Panc1 (cell line): ENCODE results near the gene MALAT1. TPM values are rescaled to one million over a fixed set of nuclear protein-coding genes. Genes with fewer than 3 reads are reported as not detected.
"Not testable (repeated sequence)": the region's sequence is repeated elsewhere in the genome, so short reads cannot be mapped to it uniquely, and the experiment has no call there.

Source experiments
- ATAC-seq: fragments of 200-7000 bp; cut with Tn5 transposase; 2 replicates; pipeline ENCODE4 v1.9.1; 2020; ENCODE audit warnings: mild to moderate bottlenecking, moderate library complexity
- BruUV-seq: library from RNA; stranded (reverse); fragments of 400-500 nt; replicated peaks from 2 replicates; lab custom pipeline; 2021; lab: Mats Ljungman, UMichigan
- CTCF ChIA-PET: fragments of 300-600 bp; sonication (Branson Sonifier 250); formaldehyde crosslinking; loops from one replicate; lab custom pipeline; 2022; ENCODE audit warnings: antibody characterized with exemption; lab: Charles Lee
- POLR2A ChIA-PET: fragments of 300-600 bp; sonication (Branson Sonifier 250); formaldehyde crosslinking; loops from one replicate; lab custom pipeline; 2022; ENCODE audit warnings: antibody characterized with exemption; lab: Charles Lee
- DNase-seq: peaks from one replicate; pipeline ENCODE4 v3.0.0-alpha.2; 2010; ENCODE audit warnings: low read depth, low spot score
- H3K27ac ChIP-seq: 2 replicates; pipeline ENCODE4 v1.5.1; 2011; ENCODE audit warnings: mild to moderate bottlenecking, low read length, inconsistent platforms
- H3K27me3 ChIP-seq: fragments of 200-500 bp; sonication (Bioruptor generic); 2 replicates; pipeline ENCODE4 v1.6.0; 2014; ENCODE audit warnings: low read length, inconsistent platforms; ENCODE audit not compliant: control insufficient read depth, insufficient read depth
- H3K36me3 ChIP-seq: fragments of 200-500 bp; sonication (Bioruptor generic); 2 replicates; pipeline ENCODE4 v1.5.1; 2014; ENCODE audit warnings: inconsistent platforms, mild to moderate bottlenecking, low read length, moderate library complexity; ENCODE audit not compliant: control insufficient read depth, insufficient read depth
- H3K4me1 ChIP-seq: 2 replicates; pipeline ENCODE4 v1.5.1; 2011; ENCODE audit warnings: inconsistent platforms, mild to moderate bottlenecking, low read length, moderate library complexity; ENCODE audit not compliant: control insufficient read depth, insufficient read depth
- H3K4me3 ChIP-seq, 2 experiments: 2 replicates each; pipeline ENCODE4 v1.5.1; 2011 to 2012; ENCODE audit warnings: low read depth in 2 of 2, low read length in 2 of 2, mild to moderate bottlenecking in 2 of 2, inconsistent platforms in 1 of 2, moderate library complexity in 1 of 2
- H3K9me3 ChIP-seq: fragments of 200-500 bp; sonication (Bioruptor generic); 2 replicates; pipeline ENCODE4 v1.5.1; 2014; ENCODE audit warnings: low read depth, mild to moderate bottlenecking, inconsistent platforms, low read length, moderate library complexity; ENCODE audit not compliant: control insufficient read depth, insufficient read depth
- CTCF ChIP-seq: fragments of 450-650 bp; IDR thresholded peaks from 2 replicates; pipeline ENCODE4 v1.5.1; 2017; ENCODE audit warnings: mild to moderate bottlenecking
- POLR2AphosphoS5 ChIP-seq: IDR thresholded peaks from 2 replicates; pipeline ENCODE4 v1.6.1; 2012; ENCODE audit warnings: mild to moderate bottlenecking, low read depth, low read length, moderate library complexity
- SIN3A ChIP-seq: IDR thresholded peaks from 2 replicates; pipeline ENCODE4 v1.6.1; 2012; ENCODE audit warnings: low read depth, mild to moderate bottlenecking, low read length, moderate library complexity, borderline replicate concordance; ENCODE audit not compliant: insufficient read depth
- in situ Hi-C: cut with HindIII; loops from 2 replicates; pipeline ENCODE4 v1.10.0; 2016; ENCODE audit warnings: low sequenced_read_pairs, low pct_unique_long_range_greater_than_20kb
- intact Hi-C: fragments of 100-400 bp; cut with micrococcal nuclease; formaldehyde crosslinking; loops from one replicate; pipeline ENCODE4 v1.10.0; 2022; ENCODE audit not compliant: unreplicated experiment
- total RNA-seq: library from RNA; stranded (reverse); gene quantifications from one replicate; pipeline ENCODE4 v1.2.1, GENCODE V29; 2021; ENCODE audit not compliant: unreplicated experiment
- TF ChIP-seq, protein P1 (sequence below), 2 experiments: IDR thresholded peaks; 2 replicates each; pipeline ENCODE4 v1.6.1; 2011 to 2012; ENCODE audit warnings: low read depth in 2 of 2, control low read depth in 1 of 2, low read length in 1 of 2, mild to moderate bottlenecking in 1 of 2, moderate library complexity in 1 of 2; ENCODE audit not compliant: insufficient read depth in 1 of 2

The MALAT1 gene
- total RNA-seq, 1 experiment from 2014 or later: 13,645 TPM

GRCh38 chr11:65459552-65459951 lies 39.3 kb upstream of the MALAT1 start:
- H3K27me3 ChIP-seq: no peaks in the 10 kb centered on the region
- H3K27ac ChIP-seq: no peak overlapping the region
- H3K4me3 ChIP-seq: no peak overlapping the region
- H3K4me1 ChIP-seq: peaks cover 10% of the 10 kb centered on the region
- intact Hi-C loops (loop anchor here (5.0 kb wide), 1 partner anchor 48 kb away; no protein-coding TSS in a partner anchor), in situ Hi-C loops (no loop called here)
- CTCF ChIA-PET: no interaction called here
- POLR2A ChIA-PET: interaction anchor here (0.6 to 0.9 kb wide), 4 partner anchors 18 to 65 kb away, joined by 3 to 10 read pairs (median 3); partner anchors contain the start of gene SCYL1
- BruUV-seq: no TSS peak
- no peak for ATAC-seq
- TF ChIP-seq CTCF (no peak), SIN3A (no peak), POLR2AphosphoS5 (no peak)
- DNase-seq: no peak
- H3K36me3 ChIP-seq: no peaks in the 10 kb centered on the region; the same call in 1 of the 2 replicates
- no peaks in the 10 kb centered on the region for H3K9me3 ChIP-seq

GRCh38 chr11:65465471-65465870 lies 33.4 kb upstream of the MALAT1 start:
- in situ Hi-C loops: not testable (repeated sequence)

DNA sequence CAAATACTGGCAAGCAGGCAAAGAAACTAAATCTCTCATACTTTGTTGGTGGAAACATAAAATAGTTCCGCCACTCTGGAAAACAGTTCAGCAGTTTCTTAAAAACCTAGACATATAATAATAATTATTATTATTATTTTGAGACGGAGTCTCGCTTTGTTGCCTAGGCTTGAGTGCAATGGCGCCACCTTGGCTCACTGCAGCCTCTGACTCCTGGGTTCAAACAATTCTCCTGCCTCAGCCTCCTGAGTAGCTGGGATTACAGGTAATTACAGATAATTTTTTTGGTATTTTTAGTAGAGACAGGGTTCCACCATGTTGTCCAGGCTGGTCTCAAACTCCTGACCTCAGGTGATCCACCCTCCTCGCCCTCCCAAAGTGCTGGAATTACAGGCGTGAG lies 31.5 kb upstream of the MALAT1 start:
- BruUV-seq: not testable (repeated sequence)
- POLR2A ChIA-PET: interaction anchor here (0.6 to 2.0 kb wide), 2 partner anchors 39 to 65 kb away, joined by 3 to 6 read pairs; no protein-coding TSS in a partner anchor

More at GRCh38 chr11:65465471-65465870, 33.4 kb upstream of the MALAT1 start:
- Histone ChIP-seq H3K27ac (peak overlapping the region; percentile 69), H3K4me1 (peaks cover 19% of the 10 kb centered on the region)
- intact Hi-C loops, H3K4me3 ChIP-seq, H3K27me3 ChIP-seq, H3K9me3 ChIP-seq, BruUV-seq, H3K36me3 ChIP-seq, DNase-seq: not testable (repeated sequence)
- CTCF ChIA-PET: interaction anchor here (0.6 kb wide), 1 partner anchor 45 kb away, joined by 4 read pairs; no protein-coding TSS in a partner anchor
- ATAC-seq: 0 out of 2 replicates have a peak, but pooled peaks have one; percentile 2
- POLR2A ChIA-PET: interaction anchor here (0.6 to 2.0 kb wide), 8 partner anchors 9 to 77 kb away, joined by 4 to 8 read pairs (median 6); partner anchors contain the start of gene MALAT1

DNA sequence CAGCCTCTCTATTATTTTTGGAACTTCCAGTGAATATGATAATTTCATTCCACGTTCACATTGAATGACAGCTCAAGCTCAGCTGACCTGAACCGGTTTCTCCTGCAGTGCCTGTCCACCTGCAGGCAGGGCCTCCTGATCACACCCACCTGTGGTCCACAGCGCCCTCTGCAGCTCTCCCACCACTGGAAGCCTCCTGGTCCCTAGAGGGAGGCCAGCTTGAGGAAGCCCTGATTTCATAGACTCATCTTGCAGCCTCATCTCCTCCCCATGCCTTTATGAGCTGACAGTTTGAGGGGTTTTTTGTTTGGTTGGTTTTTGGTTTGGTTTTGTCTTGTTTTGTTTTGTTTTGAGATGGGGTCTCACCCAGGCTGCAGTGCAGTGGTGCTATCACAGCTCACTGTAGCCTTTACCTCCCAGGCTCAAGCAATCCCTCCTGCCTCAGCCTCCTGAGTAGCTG lies 29.9 kb upstream of the MALAT1 start:
- peaks cover 49% of the 10 kb centered on the region for H3K4me1 ChIP-seq
- POLR2A ChIA-PET: interaction anchor here (0.9 to 14.1 kb wide), 5 partner anchors 10 to 46 kb away, joined by 3 to 818 read pairs (median 9); partner anchors contain the start of genes MALAT1 and NEAT1
- intact Hi-C loops: no loop called here

More for the DNA sequence above, 31.5 kb upstream of the MALAT1 start:
- DNase-seq, H3K36me3 ChIP-seq, in situ Hi-C loops, H3K4me3 ChIP-seq, H3K27me3 ChIP-seq, intact Hi-C loops, ATAC-seq, H3K9me3 ChIP-seq: not testable (repeated sequence)
- peak overlapping the region; percentile 63; the same call in 1 of the 2 replicates for H3K27ac ChIP-seq
- CTCF ChIA-PET: interaction anchor here (0.6 kb wide), 2 partner anchors 24 to 32 kb away, joined by 5 read pairs; no protein-coding TSS in a partner anchor
- H3K4me1 ChIP-seq: peaks cover 36% of the 10 kb centered on the region

More for the DNA sequence above, 29.9 kb upstream of the MALAT1 start:
- H3K36me3 ChIP-seq: no peaks in the 10 kb centered on the region
- H3K27ac ChIP-seq: peak overlapping the region; percentile 62
- CTCF ChIA-PET: interaction anchor here (0.5 to 1.1 kb wide), 5 partner anchors 14 to 125 kb away, joined by 3 to 5 read pairs (median 4); no protein-coding TSS in a partner anchor
- TF ChIP-seq CTCF: peak; percentile 88
- TF ChIP-seq, protein P1, sequence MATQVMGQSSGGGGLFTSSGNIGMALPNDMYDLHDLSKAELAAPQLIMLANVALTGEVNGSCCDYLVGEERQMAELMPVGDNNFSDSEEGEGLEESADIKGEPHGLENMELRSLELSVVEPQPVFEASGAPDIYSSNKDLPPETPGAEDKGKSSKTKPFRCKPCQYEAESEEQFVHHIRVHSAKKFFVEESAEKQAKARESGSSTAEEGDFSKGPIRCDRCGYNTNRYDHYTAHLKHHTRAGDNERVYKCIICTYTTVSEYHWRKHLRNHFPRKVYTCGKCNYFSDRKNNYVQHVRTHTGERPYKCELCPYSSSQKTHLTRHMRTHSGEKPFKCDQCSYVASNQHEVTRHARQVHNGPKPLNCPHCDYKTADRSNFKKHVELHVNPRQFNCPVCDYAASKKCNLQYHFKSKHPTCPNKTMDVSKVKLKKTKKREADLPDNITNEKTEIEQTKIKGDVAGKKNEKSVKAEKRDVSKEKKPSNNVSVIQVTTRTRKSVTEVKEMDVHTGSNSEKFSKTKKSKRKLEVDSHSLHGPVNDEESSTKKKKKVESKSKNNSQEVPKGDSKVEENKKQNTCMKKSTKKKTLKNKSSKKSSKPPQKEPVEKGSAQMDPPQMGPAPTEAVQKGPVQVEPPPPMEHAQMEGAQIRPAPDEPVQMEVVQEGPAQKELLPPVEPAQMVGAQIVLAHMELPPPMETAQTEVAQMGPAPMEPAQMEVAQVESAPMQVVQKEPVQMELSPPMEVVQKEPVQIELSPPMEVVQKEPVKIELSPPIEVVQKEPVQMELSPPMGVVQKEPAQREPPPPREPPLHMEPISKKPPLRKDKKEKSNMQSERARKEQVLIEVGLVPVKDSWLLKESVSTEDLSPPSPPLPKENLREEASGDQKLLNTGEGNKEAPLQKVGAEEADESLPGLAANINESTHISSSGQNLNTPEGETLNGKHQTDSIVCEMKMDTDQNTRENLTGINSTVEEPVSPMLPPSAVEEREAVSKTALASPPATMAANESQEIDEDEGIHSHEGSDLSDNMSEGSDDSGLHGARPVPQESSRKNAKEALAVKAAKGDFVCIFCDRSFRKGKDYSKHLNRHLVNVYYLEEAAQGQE (IDR thresholded peaks at IDR 0.05; ENCODE audit: insufficient read depth in 1 of 2, low read depth in 2 of 2, low read length in 1 of 2): no peak
- DNase-seq (no peak), ATAC-seq (peak; percentile 40; the same call in 1 of the 2 replicates)
- no peaks in the 10 kb centered on the region for H3K27me3 ChIP-seq
- in situ Hi-C loops: no loop called here
- BruUV-seq: no TSS peak
- no peak overlapping the region for H3K4me3 ChIP-seq
- H3K9me3 ChIP-seq: no peaks in the 10 kb centered on the region
